HCT116 (cell line): ENCODE data around the gene EXOSC7. TPM values are rescaled to one million over a fixed set of nuclear protein-coding genes. Genes with fewer than 3 reads are reported as not detected.

Experiments
- ATAC-seq: fragments of 200-7000 bp; cut with Tn5 transposase; 2 replicates; pipeline ENCODE4 v1.9.1; 2020; ENCODE audit warnings: mild to moderate bottlenecking, moderate library complexity
- BruUV-seq: library from RNA; stranded (reverse); fragments of 400-500 nt; replicated peaks from 2 replicates; lab custom pipeline; 2021; lab: Mats Ljungman, UMichigan
- CTCF ChIA-PET: fragments of 300-600 bp; sonication (Branson Sonifier 250); formaldehyde crosslinking; loops from one replicate; lab custom pipeline; 2021; ENCODE audit warnings: antibody characterized with exemption; lab: Charles Lee
- POLR2A ChIA-PET: fragments of 300-600, 350-600 bp; sonication (Branson Sonifier 250); formaldehyde crosslinking; loops from one replicate; lab custom pipeline; 2021; ENCODE audit warnings: antibody characterized with exemption; lab: Charles Lee
- RAD21 ChIA-PET, 2 experiments: fragments of 300-600 bp; sonication (Branson Sonifier 250); formaldehyde crosslinking; loops; one replicate each; lab custom pipeline; 2023; ENCODE audit warnings: low total read pairs in 2 of 2; ENCODE audit not compliant: uncharacterized antibody in 2 of 2, unreplicated experiment in 2 of 2, low non-redundant PET in 1 of 2; lab: Charles Lee
- DNase-seq: peaks from one replicate; pipeline ENCODE4 v3.0.0-alpha.2; 2010; ENCODE audit warnings: low read depth, low spot score
- H2AFZ ChIP-seq: fragments of 200-600 bp; shearing (Covaris generic), sonication (generic); 2 replicates; pipeline ENCODE4 v1.6.1; 2017; ENCODE audit warnings: low read depth, mixed run types, mixed read lengths, antibody characterized with exemption, low read length; ENCODE audit not compliant: poor library complexity, severe bottlenecking
- H3K27ac ChIP-seq: 2 replicates; pipeline ENCODE4 v1.5.1; 2012; ENCODE audit warnings: low read depth, low read length
- H3K27me3 ChIP-seq: fragments of 200-600 bp; sonication (generic); 2 replicates; pipeline ENCODE4 v1.6.1; 2016; ENCODE audit warnings: mixed run types, low read length, mixed read lengths; ENCODE audit not compliant: insufficient read depth
- H3K36me3 ChIP-seq, 2 experiments: fragments of 200-500 bp in 1 of 2; fragments of 200-600 bp in 1 of 2; sonication (Bioruptor generic) in 1 of 2; sonication (generic) in 1 of 2; 2 replicates each; pipeline versions ENCODE4 v1.5.1 to v1.6.1; 2014 to 2016; ENCODE audit warnings: low read length in 2 of 2, inconsistent platforms in 1 of 2, mixed read lengths in 1 of 2, mixed run types in 1 of 2; ENCODE audit not compliant: insufficient read depth in 2 of 2, control insufficient read depth in 1 of 2
- H3K4me1 ChIP-seq, 2 experiments: fragments of 200-600 bp in 1 of 2; sonication (generic) in 1 of 2; 2 replicates each; pipeline versions ENCODE4 v1.5.1 to v1.6.1; 2012 to 2017; ENCODE audit warnings: low read length in 2 of 2, inconsistent platforms in 1 of 2, mild to moderate bottlenecking in 1 of 2, mixed read lengths in 1 of 2, mixed run types in 1 of 2, moderate library complexity in 1 of 2; ENCODE audit not compliant: insufficient read depth in 2 of 2, control insufficient read depth in 1 of 2
- H3K4me2 ChIP-seq: fragments of 200-600 bp; sonication (generic); 2 replicates; pipeline ENCODE4 v1.6.1; 2017; ENCODE audit warnings: mixed run types, low read length, mixed read lengths
- H3K4me3 ChIP-seq, 2 experiments: fragments of 200-600 bp in 1 of 2; sonication (generic) in 1 of 2; replicated peaks in 1 of 2; 2 replicates each; pipeline ENCODE4 v1.5.1; 2011 to 2016; ENCODE audit warnings: low read length in 2 of 2, control low read depth in 1 of 2, low read depth in 1 of 2, mild to moderate bottlenecking in 1 of 2, mixed read lengths in 1 of 2, mixed run types in 1 of 2
- H3K79me2 ChIP-seq: fragments of 200-600 bp; sonication (generic); 2 replicates; pipeline ENCODE4 v1.6.1; 2017; ENCODE audit warnings: mild to moderate bottlenecking, mixed run types, low read length, moderate library complexity, mixed read lengths; ENCODE audit not compliant: insufficient read depth
- H3K9ac ChIP-seq: fragments of 200-600 bp; sonication (generic); 2 replicates; pipeline ENCODE4 v1.6.1; 2016; ENCODE audit warnings: low read length, mixed read lengths
- H3K9me2 ChIP-seq: fragments of 200-600 bp; sonication (generic), shearing (Covaris generic); 2 replicates; pipeline ENCODE4 v1.6.1; 2017; ENCODE audit warnings: mixed run types, mild to moderate bottlenecking, moderate library complexity; ENCODE audit not compliant: insufficient read depth
- H3K9me3 ChIP-seq, 2 experiments: fragments of 200-500 bp in 1 of 2; fragments of 200-600 bp in 1 of 2; sonication (Bioruptor generic) in 1 of 2; sonication (generic) in 1 of 2; 2 replicates each; pipeline ENCODE4 v1.6.1; 2014 to 2017; ENCODE audit warnings: low read length in 2 of 2, mixed read lengths in 2 of 2, inconsistent platforms in 1 of 2, low read depth in 1 of 2, mild to moderate bottlenecking in 1 of 2, mixed run types in 1 of 2, moderate library complexity in 1 of 2; ENCODE audit not compliant: control insufficient read depth in 1 of 2, insufficient read depth in 1 of 2
- H4K20me1 ChIP-seq: fragments of 200-600 bp; sonication (generic), shearing (Covaris generic); 2 replicates; pipeline ENCODE4 v1.6.1; 2017; ENCODE audit warnings: mixed run types, mild to moderate bottlenecking, moderate library complexity; ENCODE audit not compliant: insufficient read depth
- CBX3 ChIP-seq: IDR thresholded peaks from 2 replicates; pipeline ENCODE4 v1.6.1; 2012; ENCODE audit warnings: low read depth
- EGR1 ChIP-seq: IDR thresholded peaks from 2 replicates; pipeline ENCODE4 v1.6.1; 2012; ENCODE audit warnings: low read depth
- EZH2 ChIP-seq: fragments of 200-600 bp; sonication (generic); IDR thresholded peaks from 2 replicates; pipeline ENCODE4 v1.6.1; 2017; ENCODE audit warnings: antibody characterized with exemption, mixed run types
- EZH2phosphoT487 ChIP-seq: fragments of 200-600 bp; IDR thresholded peaks from 2 replicates; pipeline ENCODE4 v1.6.1; 2018; ENCODE audit warnings: antibody characterized with exemption, borderline replicate concordance
- FOSL1 ChIP-seq: IDR thresholded peaks from 2 replicates; pipeline ENCODE4 v1.6.1; 2012; ENCODE audit warnings: low read depth
- JUND ChIP-seq: IDR thresholded peaks from 2 replicates; pipeline ENCODE4 v1.6.1; 2012
- TCF7L2 ChIP-seq: IDR thresholded peaks from 2 replicates; pipeline ENCODE4 v1.7.0; 2011; ENCODE audit warnings: borderline replicate concordance, inconsistent platforms; ENCODE audit not compliant: insufficient read depth, insufficient read length; ENCODE audit errors: extremely low read depth
- YY1 ChIP-seq: IDR thresholded peaks from 2 replicates; pipeline ENCODE4 v1.6.1; 2011; ENCODE audit warnings: low read length, low read depth, moderate library complexity, mild to moderate bottlenecking; ENCODE audit not compliant: insufficient replicate concordance; ENCODE audit errors: extremely low read depth
- ZNF274 ChIP-seq: fragments of 200-500 bp; sonication (Bioruptor generic); IDR thresholded peaks from 2 replicates; pipeline ENCODE4 v1.6.1; 2014; ENCODE audit warnings: mild to moderate bottlenecking, low read depth, low read length, inconsistent platforms
- intact Hi-C: fragments of 100-400 bp; cut with micrococcal nuclease; formaldehyde crosslinking; loops from 2 replicates; pipeline ENCODE4 v1.10.0; 2022
- total RNA-seq: library from RNA; stranded (reverse); gene quantifications from one replicate; pipeline ENCODE4 v1.2.1, GENCODE V29; 2021; ENCODE audit not compliant: unreplicated experiment
- TF ChIP-seq, protein P1 (sequence below): IDR thresholded peaks from 2 replicates; pipeline ENCODE4 v1.6.1; 2012; ENCODE audit warnings: low read depth

The EXOSC7 gene
- total RNA-seq, 1 experiment from 2014 or later: 72.6 TPM

DNA sequence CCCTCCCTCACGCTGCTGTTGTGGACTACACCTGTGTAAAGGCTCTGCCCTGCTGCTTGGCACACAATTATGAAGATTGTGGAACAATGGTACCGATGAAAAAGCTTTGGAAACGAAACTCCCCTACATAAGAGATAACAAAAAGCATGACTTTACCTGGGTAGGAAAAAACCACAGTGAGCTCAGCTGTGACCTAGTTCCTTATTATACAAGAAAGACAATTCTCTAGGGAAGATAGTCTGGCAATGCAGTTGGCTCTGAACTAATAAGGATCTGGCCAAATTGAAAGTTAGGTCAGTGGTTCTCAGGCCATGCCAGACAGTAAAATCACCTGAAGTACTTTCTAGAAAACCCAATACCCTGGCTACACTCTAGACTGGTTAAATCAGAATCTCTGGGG lies 66.1 kb downstream of the EXOSC7 start:
- intact Hi-C loops: loop anchor here (5.0 kb wide), 1 partner anchor 80 kb away; no protein-coding TSS in a partner anchor
- no peak overlapping the region for H3K27ac ChIP-seq
- DNase-seq: no peak
- RAD21 ChIA-PET: interaction anchor here (0.9 to 1.7 kb wide), 2 partner anchors 14 to 168 kb away, joined by 3 to 7 read pairs; no protein-coding TSS in a partner anchor
- CTCF ChIA-PET: interaction anchor here (0.7 to 4.6 kb wide), 5 partner anchors 13 to 457 kb away, joined by 3 to 94 read pairs (median 19); no protein-coding TSS in a partner anchor
- peaks cover 8 to 29% of the 10 kb centered on the region in 2 experiments; a peak in 3 of 4 replicates for H3K4me1 ChIP-seq
- no peak for ATAC-seq
- BruUV-seq: no TSS peak
- no peaks in the 10 kb centered on the region for H3K36me3 ChIP-seq
- no peaks in the 10 kb centered on the region for H3K79me2 ChIP-seq
- no peaks in the 10 kb centered on the region for H4K20me1 ChIP-seq
- no peak overlapping the region for H3K4me2 ChIP-seq
- TF ChIP-seq TCF7L2 (no peak), FOSL1 (no peak), ZNF274 (no peak), JUND (no peak), CBX3 (no peak), YY1 (no peak), EZH2phosphoT487 (no peak), EZH2 (no peak), EGR1 (no peak)
- TF ChIP-seq, protein P1, sequence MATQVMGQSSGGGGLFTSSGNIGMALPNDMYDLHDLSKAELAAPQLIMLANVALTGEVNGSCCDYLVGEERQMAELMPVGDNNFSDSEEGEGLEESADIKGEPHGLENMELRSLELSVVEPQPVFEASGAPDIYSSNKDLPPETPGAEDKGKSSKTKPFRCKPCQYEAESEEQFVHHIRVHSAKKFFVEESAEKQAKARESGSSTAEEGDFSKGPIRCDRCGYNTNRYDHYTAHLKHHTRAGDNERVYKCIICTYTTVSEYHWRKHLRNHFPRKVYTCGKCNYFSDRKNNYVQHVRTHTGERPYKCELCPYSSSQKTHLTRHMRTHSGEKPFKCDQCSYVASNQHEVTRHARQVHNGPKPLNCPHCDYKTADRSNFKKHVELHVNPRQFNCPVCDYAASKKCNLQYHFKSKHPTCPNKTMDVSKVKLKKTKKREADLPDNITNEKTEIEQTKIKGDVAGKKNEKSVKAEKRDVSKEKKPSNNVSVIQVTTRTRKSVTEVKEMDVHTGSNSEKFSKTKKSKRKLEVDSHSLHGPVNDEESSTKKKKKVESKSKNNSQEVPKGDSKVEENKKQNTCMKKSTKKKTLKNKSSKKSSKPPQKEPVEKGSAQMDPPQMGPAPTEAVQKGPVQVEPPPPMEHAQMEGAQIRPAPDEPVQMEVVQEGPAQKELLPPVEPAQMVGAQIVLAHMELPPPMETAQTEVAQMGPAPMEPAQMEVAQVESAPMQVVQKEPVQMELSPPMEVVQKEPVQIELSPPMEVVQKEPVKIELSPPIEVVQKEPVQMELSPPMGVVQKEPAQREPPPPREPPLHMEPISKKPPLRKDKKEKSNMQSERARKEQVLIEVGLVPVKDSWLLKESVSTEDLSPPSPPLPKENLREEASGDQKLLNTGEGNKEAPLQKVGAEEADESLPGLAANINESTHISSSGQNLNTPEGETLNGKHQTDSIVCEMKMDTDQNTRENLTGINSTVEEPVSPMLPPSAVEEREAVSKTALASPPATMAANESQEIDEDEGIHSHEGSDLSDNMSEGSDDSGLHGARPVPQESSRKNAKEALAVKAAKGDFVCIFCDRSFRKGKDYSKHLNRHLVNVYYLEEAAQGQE: no peak
- no peak overlapping the region for H3K9ac ChIP-seq
- H3K4me3 ChIP-seq: no peak overlapping the region
- H2AFZ ChIP-seq: no peak overlapping the region
- POLR2A ChIA-PET: no interaction called here
- no peaks in the 10 kb centered on the region for H3K9me2 ChIP-seq
- no peaks in the 10 kb centered on the region for H3K27me3 ChIP-seq
- no peaks in the 10 kb centered on the region for H3K9me3 ChIP-seq
